Measurements from ENCODE around the gene MACROD2.

- no peak for TF ChIP-seq CTCF (IDR thresholded peaks at IDR 0.05; ENCODE audit: insufficient read depth, low read length, poor library complexity, severe bottlenecking)
- TF ChIP-seq EZH2phosphoT487 (conservative IDR thresholded peaks at IDR 0.05; ENCODE audit: low read length) = no peak
These were observed 286.8 kb downstream of the MACROD2 start for GRCh38 chr20:14282140-14282539.
